ENCODE results near the gene ACAD8. TPM values are rescaled to one million over a fixed set of nuclear protein-coding genes. Genes with fewer than 3 reads are reported as not detected.

ACAD8 gene
- 13.3 and 17.9 TPM in 2 replicates for total RNA-seq

- Histone ChIP-seq H3K27me3 (ENCODE audit: control insufficient read depth, insufficient read depth, low read length) (no peaks in the 10 kb centered on the region), H3K4me3 (ENCODE audit: low read depth, low read length) (peak within 1 kb of the TSS; percentile 70), H3K36me3 (ENCODE audit: control insufficient read depth, insufficient read depth, low read length) (peaks cover 12% of the 10 kb centered on the region)
- peak; percentile 90 for DNase-seq (ENCODE audit: low read depth)
- no peak for FAIRE-seq
- TF ChIP-seq CTCF (IDR thresholded peaks at IDR 0.05; ENCODE audit: insufficient read depth, low read length, severe bottlenecking) = peak; percentile 10
These were observed at the start of gene ACAD8, which contains the start of gene THYN1 for GRCh38 chr11:134253188-134253993. Gene ACAD8 (plus strand): TSS chr11:134253568. CDS start chr11:134253601, 33 bp downstream. Gene THYN1 (minus strand): TSS chr11:134253352. CDS start chr11:134252882, 470 bp downstream.

- H3K27me3 ChIP-seq (ENCODE audit: control insufficient read depth, insufficient read depth, low read length) = no peaks in the 10 kb centered on the region
- no peak for TF ChIP-seq CTCF (IDR thresholded peaks at IDR 0.05; ENCODE audit: insufficient read depth, low read length, severe bottlenecking)
- no peak for DNase-seq (ENCODE audit: low read depth)
- H3K36me3 ChIP-seq (ENCODE audit: control insufficient read depth, insufficient read depth, low read length) = peaks cover 12% of the 10 kb centered on the region
- H3K4me3 ChIP-seq (ENCODE audit: low read depth, low read length) = no peak overlapping the region
- no peak for FAIRE-seq
These were observed 47.6 kb upstream of the ACAD8 start for GRCh38 chr11:134205729-134206128.

- FAIRE-seq = no peak
- no peak for DNase-seq (ENCODE audit: low read depth)
- TF ChIP-seq CTCF (IDR thresholded peaks at IDR 0.05; ENCODE audit: insufficient read depth, low read length, severe bottlenecking) = no peak
- H3K36me3 ChIP-seq (ENCODE audit: control insufficient read depth, insufficient read depth, low read length) = peaks cover 12% of the 10 kb centered on the region
- H3K27me3 ChIP-seq (ENCODE audit: control insufficient read depth, insufficient read depth, low read length) = no peaks in the 10 kb centered on the region
- no peak overlapping the region for H3K4me3 ChIP-seq (ENCODE audit: low read depth, low read length)
These were observed 47.2 kb upstream of the ACAD8 start for GRCh38 chr11:134206185-134206584.

GRCh38 chr11:134207538-134208239 lies 45.7 kb upstream of the ACAD8 start:
- FAIRE-seq = no peak
- Histone ChIP-seq H3K4me3 (ENCODE audit: low read depth, low read length) (no peak overlapping the region), H3K27me3 (ENCODE audit: control insufficient read depth, insufficient read depth, low read length) (no peaks in the 10 kb centered on the region), H3K36me3 (ENCODE audit: control insufficient read depth, insufficient read depth, low read length) (peaks cover 10% of the 10 kb centered on the region)
- peak; percentile 18 for DNase-seq (ENCODE audit: low read depth)
- TF ChIP-seq CTCF (IDR thresholded peaks at IDR 0.05; ENCODE audit: insufficient read depth, low read length, severe bottlenecking) = peak; percentile 46

GRCh38 chr11:134215836-134216235 lies 37.5 kb upstream of the ACAD8 start:
- Histone ChIP-seq H3K27me3 (ENCODE audit: control insufficient read depth, insufficient read depth, low read length) (no peaks in the 10 kb centered on the region), H3K4me3 (ENCODE audit: low read depth, low read length) (no peak overlapping the region), H3K36me3 (ENCODE audit: control insufficient read depth, insufficient read depth, low read length) (no peaks in the 10 kb centered on the region)
- no peak for TF ChIP-seq CTCF (IDR thresholded peaks at IDR 0.05; ENCODE audit: insufficient read depth, low read length, severe bottlenecking)
- no peak for DNase-seq (ENCODE audit: low read depth)
- no peak for FAIRE-seq
